Measurements from ENCODE around the gene GPRASP1.
"Not testable (repeated sequence)": the region's sequence is repeated elsewhere in the genome, so short reads cannot be mapped to it uniquely, and the experiment has no call there.

- TF ChIP-seq CTCF (conservative IDR thresholded peaks at IDR 0.05 in 1 of 2, IDR thresholded peaks at IDR 0.05 in 1 of 2; ENCODE audit: low read depth in 1 of 2, low read length in 2 of 2); EZH2 (IDR thresholded peaks at IDR 0.05; ENCODE audit: low read length, missing control alignments): not testable (repeated sequence)
Measured at GRCh38 chrX:102667034-102667433, 15.8 kb downstream of the GPRASP1 start.

Data from fibroblast of lung (primary cell).